GM13977 (cell line): ENCODE measurements around the gene GNB5.

Experiments
- DNase-seq: peaks from one replicate; pipeline ENCODE4 v3.0.0; 2012; ENCODE audit warnings: low spot score
- CTCF ChIP-seq: IDR thresholded peaks from 2 replicates; pipeline ENCODE4 v1.5.1; 2012; ENCODE audit warnings: mild to moderate bottlenecking, control low read depth; ENCODE audit not compliant: insufficient read depth; ENCODE audit errors: extremely low read depth, missing control alignments
- in situ Hi-C: fragments of 300-500 bp; cut with MboI; formaldehyde crosslinking; loops from one replicate; pipeline ENCODE4 v1.12.0; 2022; ENCODE audit warnings: low sequenced_read_pairs, low pct_unique_long_range_greater_than_20kb, mixed read lengths, inconsistent platforms; ENCODE audit not compliant: unreplicated experiment

GNB5 gene

GRCh38 chr15:52082197-52083036 lies 108.8 kb downstream of the GNB5 start:
- DNase-seq = peak; percentile 52
- in situ Hi-C loops = no loop called here
- no peak for TF ChIP-seq CTCF

- no peak for DNase-seq
- in situ Hi-C loops = no loop called here
- TF ChIP-seq CTCF = no peak
Observed at GRCh38 chr15:52080706-52081392, 110.3 kb downstream of the GNB5 start.

DNA sequence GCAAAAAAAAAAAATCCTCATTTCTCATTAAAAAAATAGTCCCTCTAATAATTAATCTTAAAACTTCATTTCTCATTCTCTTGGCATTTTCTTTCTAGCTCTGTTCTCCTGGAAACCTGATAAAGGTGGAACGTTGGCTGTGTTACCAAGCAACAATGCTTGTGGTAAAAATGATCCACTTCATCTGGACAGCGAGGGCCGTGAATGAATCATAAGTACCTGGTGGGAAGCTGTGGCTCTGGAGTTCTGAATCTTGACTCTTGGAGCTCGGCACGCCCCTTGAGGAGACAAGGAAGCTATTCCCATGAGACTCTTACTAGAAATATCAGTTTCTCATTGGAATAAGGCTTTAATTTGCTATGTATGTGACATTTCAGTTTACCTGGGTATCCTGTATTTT lies 111.2 kb downstream of the GNB5 start:
- no peak for DNase-seq
- in situ Hi-C loops = no loop called here
- TF ChIP-seq CTCF = no peak

- TF ChIP-seq CTCF = peak; percentile 88
- in situ Hi-C loops = no loop called here
- peak; percentile 70 for DNase-seq
Observed at GRCh38 chr15:52078876-52079700, 112.1 kb downstream of the GNB5 start.

DNA sequence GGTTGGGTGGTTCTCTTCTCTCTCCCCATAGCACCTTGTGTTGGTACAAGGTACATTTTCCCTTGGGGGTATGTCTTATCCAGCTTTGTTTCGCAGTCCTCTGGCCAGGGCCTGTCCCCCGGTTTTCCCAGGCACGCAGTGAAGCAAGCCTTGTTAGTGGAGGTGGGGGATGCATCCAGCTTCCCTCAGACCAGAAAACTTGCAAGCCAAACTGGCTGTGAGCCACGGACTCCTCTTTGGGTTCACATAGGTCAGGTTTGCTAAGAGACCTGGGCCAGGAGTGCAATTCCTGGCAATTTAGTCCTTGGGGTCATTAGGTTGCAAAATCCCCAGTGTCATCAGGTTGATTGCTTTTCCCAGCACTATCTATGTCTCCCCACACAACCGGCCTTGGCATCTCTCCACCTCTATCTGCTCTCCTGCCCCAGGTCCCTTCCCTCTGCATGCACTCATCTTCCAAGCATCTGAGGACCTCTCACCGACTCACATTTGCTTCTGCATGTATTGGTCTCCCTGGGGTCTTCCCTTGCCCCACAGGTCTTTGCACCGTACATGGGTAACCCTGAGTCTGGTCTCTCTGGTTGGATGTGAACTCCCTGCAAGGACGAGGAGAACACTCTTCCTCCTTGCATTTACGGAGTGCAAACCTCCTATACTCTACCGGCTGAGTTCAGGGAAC lies 112.9 kb downstream of the GNB5 start:
- TF ChIP-seq CTCF = no peak
- in situ Hi-C loops = no loop called here
- no peak for DNase-seq
